Spleen (tissue), 7 donors: ENCODE results near the gene SLC4A7.

ENCODE experiments used
- CTCF ChIP-seq, 11 experiments: fragments of 200-600 bp in 7 of 11; fragments of 450-650 bp in 4 of 11; sonication (generic) in 4 of 11; IDR thresholded peaks in 8 of 11; conservative IDR thresholded peaks in 3 of 11; 1 replicate in 7 of 11; 2 replicates in 4 of 11; pipeline versions ENCODE4 v1.4.0 to v1.8.0; 2016 to 2021; ENCODE audit warnings: antibody characterized with exemption in 11 of 11, inconsistent platforms in 4 of 11, mild to moderate bottlenecking in 1 of 11
- POLR2A ChIP-seq, 3 donors: fragments of 450-650 bp; IDR thresholded peaks; one replicate each; pipeline ENCODE4 v1.5.1; 2017; ENCODE audit warnings: antibody characterized with exemption in 3 of 3, mild to moderate bottlenecking in 1 of 3
- donor health status: DM: no; HTN: no; CAD: no; lungs with moderate emphysema.
- donor health status: DM: no; HTN: no; CAD: no.
- donor health status: DM: no; HTN: no; CAD: no.

DNA sequence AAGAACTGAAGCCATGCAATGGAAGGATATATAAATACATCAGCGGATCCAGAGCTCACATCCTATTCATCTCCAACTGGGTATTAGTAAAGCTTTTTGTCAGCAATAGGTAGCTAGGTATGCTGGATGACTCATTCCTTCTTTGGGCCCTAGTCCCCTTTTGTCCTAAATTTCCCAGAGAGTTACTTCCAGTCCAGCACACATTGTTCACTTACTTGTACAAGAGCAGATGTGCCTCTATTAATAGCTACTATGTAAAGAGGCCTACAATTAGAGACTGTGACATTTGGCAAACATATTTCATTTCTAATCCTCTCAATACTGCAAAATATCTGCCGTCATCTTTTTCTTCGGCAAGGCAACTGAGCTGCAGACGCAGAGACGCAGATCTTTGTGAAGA, 1.7 kb upstream of the SLC4A7 start:
- no peak for TF ChIP-seq CTCF (IDR thresholded peaks at IDR 0.05 in 8 of 11, conservative IDR thresholded peaks at IDR 0.05 in 3 of 11)
- no peak for TF ChIP-seq POLR2A (IDR thresholded peaks at IDR 0.05)
